NT2/D1 (cell line): ENCODE measurements around the gene ERC1.

Experiments used
- SUZ12 ChIP-seq: IDR thresholded peaks from 2 replicates; pipeline ENCODE4 v1.6.1; 2011; ENCODE audit not compliant: insufficient read length, insufficient read depth; ENCODE audit errors: extremely low read depth
- YY1 ChIP-seq: IDR thresholded peaks from 2 replicates; pipeline ENCODE4 v1.6.1; 2011; ENCODE audit not compliant: insufficient read length, insufficient read depth
- ZNF274 ChIP-seq: IDR thresholded peaks from 2 replicates; pipeline ENCODE4 v1.6.1; 2011; ENCODE audit warnings: mild to moderate bottlenecking, low read depth, low read length

DNA sequence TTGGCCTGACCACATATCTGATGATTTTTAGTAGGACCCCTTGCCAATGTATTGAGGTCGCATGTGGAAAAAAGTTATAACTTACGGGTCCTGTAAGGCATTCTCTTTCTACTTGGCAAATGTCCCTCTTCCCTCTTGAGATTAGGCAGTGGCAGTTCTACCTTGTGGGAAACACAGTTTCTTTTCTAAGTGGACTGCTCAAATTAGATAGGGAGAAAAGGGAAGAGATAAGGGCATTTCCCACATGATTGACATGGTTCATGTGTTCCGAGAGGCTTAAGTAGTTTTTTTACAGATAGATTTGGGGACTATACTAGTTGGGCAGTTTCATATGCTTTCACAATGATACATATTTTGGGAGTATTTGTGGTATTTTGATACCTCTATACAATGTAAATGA lies 448.7 kb downstream of the ERC1 start:
- no peak for TF ChIP-seq ZNF274
- no peak for TF ChIP-seq YY1
- TF ChIP-seq SUZ12, result no peak
